Cardiac muscle cell (in vitro differentiated cells and primary cell): Measurements from ENCODE around the gene IQGAP1. TPM values are rescaled to one million over a fixed set of nuclear protein-coding genes. Genes with fewer than 3 reads are reported as not detected.

Source experiments
- DNase-seq, 2 donors: peaks; one replicate each; pipeline versions ENCODE4 v3.0.0 to v3.0.0-alpha.2; 2010 to 2017; ENCODE audit warnings: low read depth in 1 of 2, low spot score in 1 of 2
- H3K27ac ChIP-seq: fragments of 200-600 bp; sonication (generic); 2 replicates; pipeline ENCODE4 v1.5.1; 2016
- H3K27me3 ChIP-seq: fragments of 200-600 bp; sonication (generic); 2 replicates; pipeline ENCODE4 v1.6.0; 2016; ENCODE audit warnings: control low read depth
- H3K36me3 ChIP-seq: fragments of 200-600 bp; sonication (generic); 2 replicates; pipeline ENCODE4 v1.5.1; 2016; ENCODE audit warnings: control low read depth
- H3K4me1 ChIP-seq: fragments of 200-600 bp; sonication (generic); 2 replicates; pipeline ENCODE4 v1.8.1; 2017; ENCODE audit warnings: low read depth, mild to moderate bottlenecking, mixed run types
- H3K4me3 ChIP-seq: fragments of 200-600 bp; sonication (generic); 2 replicates; pipeline ENCODE4 v1.5.1; 2016; ENCODE audit warnings: mild to moderate bottlenecking
- H3K9me3 ChIP-seq: fragments of 200-600 bp; sonication (generic); 2 replicates; pipeline ENCODE4 v1.5.1; 2017; ENCODE audit warnings: low read depth, mild to moderate bottlenecking, control low read depth
- CTCF ChIP-seq: IDR thresholded peaks from 2 replicates; pipeline ENCODE4 v1.5.1; 2012; ENCODE audit warnings: low read depth, mild to moderate bottlenecking, low read length
- polyA plus RNA-seq: library from polyadenylated mRNA; unstranded; fragments of >200 nt; fragmentation: Nextera tagmentation; extraction: Ambion mirVana; gene quantifications from 2 replicates; pipeline ENCODE4 v1.2.1, GENCODE V29; 2016
- total RNA-seq: library from RNA; depleted of rRNA; stranded (reverse); fragments of >200 nt; gene quantifications from 2 replicates; pipeline ENCODE4 v1.2.3, GENCODE V29; 2016

IQGAP1 gene
- total and polyA plus RNA-seq, 2 experiments from 2014 or later, result 9.1 to 14.2 TPM

GRCh38 chr15:90352107-90352893 lies 35.7 kb upstream of the IQGAP1 start, which contains the start of gene ZNF774:
Gene ZNF774 (plus strand): TSS chr15:90352284. CDS start chr15:90354661, 2,377 bp downstream.
- Histone ChIP-seq H3K27ac (no peak within 1 kb of the TSS), H3K4me1 (no peaks in the 10 kb centered on the region), H3K9me3 (no peaks in the 10 kb centered on the region), H3K4me3 (peak within 1 kb of the TSS; percentile 59), H3K36me3 (no peaks in the 10 kb centered on the region), H3K27me3 (peaks cover 32% of the 10 kb centered on the region)
- peak; percentile 95 to 97 for DNase-seq
- no peak for TF ChIP-seq CTCF

GRCh38 chr15:90354986-90355385 lies 33.1 kb upstream of the IQGAP1 start:
- H3K27ac ChIP-seq, result no peak overlapping the region
- H3K27me3 ChIP-seq, result peaks cover 5% of the 10 kb centered on the region
- no peaks in the 10 kb centered on the region for H3K9me3 ChIP-seq
- no peak overlapping the region for H3K4me3 ChIP-seq
- H3K4me1 ChIP-seq, result no peaks in the 10 kb centered on the region
- no peak for TF ChIP-seq CTCF
- H3K36me3 ChIP-seq, result no peaks in the 10 kb centered on the region
- DNase-seq, result no peak

GRCh38 chr15:90358124-90359033 lies 29.7 kb upstream of the IQGAP1 start:
- Histone ChIP-seq H3K27me3 (no peaks in the 10 kb centered on the region), H3K4me3 (no peak overlapping the region), H3K36me3 (no peaks in the 10 kb centered on the region), H3K9me3 (no peaks in the 10 kb centered on the region), H3K27ac (no peak overlapping the region), H3K4me1 (no peaks in the 10 kb centered on the region)
- peak in 1 of 2 donors; percentile 56 for DNase-seq
- TF ChIP-seq CTCF, result no peak

- no peak for DNase-seq
- no peaks in the 10 kb centered on the region for H3K9me3 ChIP-seq
- no peaks in the 10 kb centered on the region for H3K27me3 ChIP-seq
- no peaks in the 10 kb centered on the region for H3K4me1 ChIP-seq
- H3K4me3 ChIP-seq, result no peak overlapping the region
- H3K27ac ChIP-seq, result no peak overlapping the region
- no peaks in the 10 kb centered on the region for H3K36me3 ChIP-seq
- no peak for TF ChIP-seq CTCF
These were observed 27.3 kb upstream of the IQGAP1 start for GRCh38 chr15:90360746-90361145.

- Histone ChIP-seq H3K4me3 (no peak overlapping the region), H3K36me3 (no peaks in the 10 kb centered on the region), H3K9me3 (no peaks in the 10 kb centered on the region), H3K27me3 (no peaks in the 10 kb centered on the region), H3K27ac (no peak overlapping the region), H3K4me1 (no peaks in the 10 kb centered on the region)
- TF ChIP-seq CTCF, result no peak
- peak in 1 of 2 donors; percentile 91 for DNase-seq
These were observed 25.2 kb upstream of the IQGAP1 start for GRCh38 chr15:90362936-90363212.
